ENCODE measurements around the gene ZNF569.

DNA sequence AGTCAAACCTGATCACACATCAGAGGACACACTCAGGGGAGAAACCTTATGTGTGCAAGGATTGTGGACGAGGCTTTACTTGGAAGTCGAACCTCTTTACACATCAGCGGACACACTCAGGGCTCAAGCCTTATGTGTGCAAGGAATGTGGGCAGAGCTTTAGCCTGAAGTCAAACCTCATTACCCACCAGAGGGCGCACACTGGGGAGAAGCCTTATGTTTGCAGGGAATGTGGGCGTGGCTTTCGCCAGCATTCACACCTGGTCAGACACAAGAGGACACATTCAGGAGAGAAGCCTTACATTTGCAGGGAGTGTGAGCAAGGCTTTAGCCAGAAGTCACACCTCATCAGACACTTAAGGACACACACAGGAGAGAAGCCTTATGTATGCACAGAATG lies 104.5 kb downstream of the ZNF569 start:
- peak in 1 of 2 donors; percentile 10 for TF ChIP-seq CTCF (IDR thresholded peaks at IDR 0.05; ENCODE audit: extremely low read depth in 1 of 2, insufficient read depth in 1 of 2, low read depth in 1 of 2, low read length in 2 of 2)
- TF ChIP-seq POLR2AphosphoS5 (IDR thresholded peaks at IDR 0.05; ENCODE audit: insufficient read depth, low read depth, low read length) = no peak

Measured in endothelial cell of umbilical vein (primary cell).